ENCODE data around the gene SEC61A1.

The SEC61A1 gene

GRCh38 chr3:128054367-128054766, 2.1 kb downstream of the SEC61A1 start:
- no peak for DNase-seq
- intact Hi-C loops (cut with DNase I): loop anchor here (10.0 kb wide), 1 partner anchor 460 kb away; the partner anchor contains the start of genes MCM2 and TPRA1

DNA sequence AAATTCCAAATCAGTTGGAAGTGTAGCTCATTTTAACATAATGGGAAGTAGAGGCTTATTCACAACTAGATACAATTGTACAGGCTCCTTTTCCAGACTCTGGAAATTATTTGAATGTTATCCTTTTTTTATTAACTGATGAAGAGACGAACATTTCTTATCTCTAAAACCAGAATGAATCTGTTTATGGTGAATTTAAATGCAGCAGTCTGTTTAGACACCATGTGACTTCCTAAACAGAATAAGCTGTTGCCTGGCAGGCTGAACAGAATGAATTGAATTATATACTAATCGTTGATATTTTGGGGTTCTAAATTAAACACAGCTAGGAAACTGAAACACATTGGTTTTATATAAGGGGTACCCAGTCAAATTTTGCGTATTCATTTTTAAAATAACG, 4.0 kb downstream of the SEC61A1 start:
- no peak for DNase-seq
- intact Hi-C loops (cut with DNase I): loop anchor here (10.0 kb wide), 1 partner anchor 461 kb away; the partner anchor contains the start of genes MCM2 and TPRA1

GRCh38 chr3:128060473-128061381, 8.5 kb downstream of the SEC61A1 start:
- no peak for DNase-seq
- intact Hi-C loops (cut with DNase I): no loop called here

DNA sequence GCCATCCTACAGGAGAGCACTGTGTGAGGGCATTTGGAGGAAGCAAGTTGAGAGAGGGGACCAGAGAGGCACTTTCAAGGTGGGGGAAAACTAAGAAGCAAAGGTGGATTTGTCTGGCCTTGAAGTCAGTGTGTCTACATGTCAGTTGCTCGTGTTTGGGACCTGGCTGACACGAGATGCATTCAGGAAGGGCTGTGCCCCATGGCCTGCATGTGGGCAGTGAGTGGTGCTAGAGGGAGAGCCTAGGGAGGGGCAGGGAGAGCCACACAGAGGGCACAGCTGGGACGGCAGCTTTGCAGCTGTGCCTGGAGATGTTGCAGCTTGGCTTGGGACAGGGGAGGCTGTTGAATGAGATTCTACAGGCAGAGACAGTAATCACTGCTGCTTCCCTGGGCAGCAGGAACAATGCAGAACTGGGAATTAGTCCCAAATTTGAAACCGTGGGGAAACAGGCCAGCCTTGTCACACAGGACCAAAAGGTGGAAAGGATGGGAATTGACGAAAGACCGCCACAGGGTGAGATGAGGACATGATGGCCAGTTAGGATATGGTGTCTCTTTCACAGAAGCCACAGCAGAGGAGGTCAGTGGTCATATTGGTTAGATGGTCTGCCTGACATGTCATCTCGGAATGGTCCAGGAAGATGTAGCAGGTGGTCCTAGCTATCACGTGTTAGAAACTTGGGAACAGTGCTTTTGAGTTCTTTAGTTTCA, 10.0 kb downstream of the SEC61A1 start:
- DNase-seq: no peak
- intact Hi-C loops (cut with DNase I): no loop called here

- intact Hi-C loops (cut with DNase I): no loop called here
- DNase-seq: no peak
Measured at GRCh38 chr3:128063865-128064264, 11.6 kb downstream of the SEC61A1 start.

GRCh38 chr3:128064962-128065361, 12.7 kb downstream of the SEC61A1 start:
- DNase-seq: no peak
- intact Hi-C loops (cut with DNase I): no loop called here

DNA sequence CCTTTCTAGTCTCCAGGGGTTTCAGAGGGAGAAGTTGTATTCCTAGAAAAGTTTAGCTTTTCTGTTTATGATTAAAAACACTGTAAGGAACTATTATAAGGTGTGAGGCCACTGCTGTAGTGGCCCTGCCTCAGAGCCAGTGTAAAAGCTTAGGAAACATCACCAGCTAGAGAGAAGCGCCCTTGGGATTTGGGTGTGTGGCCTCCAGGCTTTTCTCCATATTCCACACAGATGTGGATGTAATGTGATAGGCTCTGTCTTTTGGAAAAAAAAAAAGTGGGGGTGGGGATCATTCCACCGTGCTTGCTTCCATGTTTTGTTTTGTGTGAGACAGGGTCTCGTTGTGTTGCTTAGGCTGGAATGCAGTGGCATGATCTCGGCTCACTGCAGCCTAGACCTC, 13.9 kb downstream of the SEC61A1 start:
- intact Hi-C loops (cut with DNase I): no loop called here
- DNase-seq: no peak

- DNase-seq: no peak
Measured at GRCh38 chr3:128066676-128067075, 14.4 kb downstream of the SEC61A1 start.

DNA sequence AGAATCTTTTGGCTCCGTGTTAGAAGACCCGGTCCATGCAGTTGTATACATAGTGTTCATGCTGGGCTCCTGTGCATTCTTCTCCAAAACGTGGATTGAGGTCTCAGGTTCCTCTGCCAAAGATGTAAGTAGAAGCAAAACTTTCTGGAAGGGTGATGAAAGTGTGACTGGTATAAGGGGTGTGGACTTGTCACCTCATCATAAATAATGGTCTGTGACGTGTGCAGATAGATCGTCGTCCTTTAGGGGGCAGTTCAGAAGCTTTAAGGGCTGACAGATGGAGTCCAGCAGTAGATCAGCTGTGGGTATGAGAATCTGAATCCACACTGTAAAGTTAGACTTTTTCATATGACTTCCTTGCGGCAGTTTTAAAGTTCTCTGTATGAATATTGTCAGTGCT, 15.3 kb downstream of the SEC61A1 start:
- no peak for DNase-seq
- intact Hi-C loops (cut with DNase I): no loop called here

More at GRCh38 chr3:128066676-128067075, 14.4 kb downstream of the SEC61A1 start:
- intact Hi-C loops (cut with DNase I): no loop called here

GRCh38 chr3:128068156-128068620, 16.0 kb downstream of the SEC61A1 start:
- no peak for DNase-seq
- intact Hi-C loops (cut with DNase I): no loop called here

GRCh38 chr3:128069271-128069670, 17.0 kb downstream of the SEC61A1 start:
- intact Hi-C loops (cut with DNase I): no loop called here
- DNase-seq: peak in 1 of 10 donors; percentile 82

DNA sequence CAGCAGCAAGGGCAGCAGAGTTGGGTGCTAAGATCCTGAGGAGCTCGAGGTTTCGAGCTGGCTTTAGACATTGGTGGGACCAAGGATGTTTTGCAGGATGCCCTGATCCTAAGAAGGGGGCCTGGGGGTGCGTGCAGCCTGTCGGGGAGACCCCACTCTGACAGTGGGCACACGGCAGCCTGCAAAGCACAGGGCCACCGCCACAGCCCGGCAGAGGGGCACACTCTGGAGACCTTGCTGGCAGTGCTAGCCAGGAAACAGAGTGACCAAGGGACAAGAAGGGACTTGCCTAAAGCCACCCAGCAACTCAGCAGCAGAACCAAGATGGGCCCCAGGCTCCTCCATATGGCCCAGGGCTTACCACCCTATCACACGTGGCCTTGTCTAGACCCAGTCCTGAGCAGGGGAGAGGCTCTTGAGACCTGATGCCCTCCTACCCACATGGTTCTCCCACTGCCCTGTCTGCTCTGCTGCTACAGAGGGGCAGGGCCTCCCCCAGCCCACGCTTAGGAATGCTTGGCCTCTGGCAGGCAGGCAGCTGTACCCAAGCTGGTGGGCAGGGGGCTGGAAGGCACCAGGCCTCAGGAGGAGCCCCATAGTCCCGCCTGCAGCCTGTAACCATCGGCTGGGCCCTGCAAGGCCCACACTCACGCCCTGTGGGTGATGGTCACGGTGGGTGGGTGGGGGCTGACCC, 18.8 kb downstream of the SEC61A1 start:
- no peak for DNase-seq

GRCh38 chr3:128071771-128072453, 19.7 kb downstream of the SEC61A1 start:
- intact Hi-C loops (cut with DNase I): loop anchor here (10.0 kb wide), 1 partner anchor 83 kb away; the partner anchor contains the start of gene EEFSEC
- no peak for DNase-seq

More for the DNA sequence above, 18.8 kb downstream of the SEC61A1 start:
- intact Hi-C loops (cut with DNase I): loop anchor here (10.0 kb wide), 1 partner anchor 84 kb away; the partner anchor contains the start of gene EEFSEC

- no peak for DNase-seq
- intact Hi-C loops (cut with DNase I): loop anchor here (10.0 kb wide), 1 partner anchor 82 kb away; the partner anchor contains the start of gene EEFSEC
Measured at GRCh38 chr3:128072454-128073184, 20.4 kb downstream of the SEC61A1 start.

- no peak for DNase-seq
- intact Hi-C loops (cut with DNase I): loop anchor here (10.0 kb wide), 1 partner anchor 82 kb away; the partner anchor contains the start of gene EEFSEC
Measured at GRCh38 chr3:128073185-128073725, 21.0 kb downstream of the SEC61A1 start.

DNA sequence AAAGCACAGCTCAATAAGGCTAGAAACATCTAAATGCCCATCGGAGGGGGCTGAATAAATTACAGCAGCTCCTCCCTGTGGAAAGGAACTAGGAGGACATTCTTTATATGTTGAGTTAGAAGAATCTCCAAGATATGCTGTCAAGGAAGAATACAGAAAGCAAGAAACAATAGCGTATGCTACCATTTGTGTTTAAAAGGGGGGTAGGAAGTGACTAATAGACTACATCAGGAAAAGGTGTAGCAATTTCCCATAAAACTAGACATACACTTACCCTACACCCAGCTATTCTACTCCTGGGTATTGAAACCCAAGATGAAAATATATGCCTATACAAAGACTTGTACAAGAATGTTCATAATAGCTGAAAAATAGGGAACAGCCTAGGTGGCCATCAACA, 21.6 kb downstream of the SEC61A1 start:
- intact Hi-C loops (cut with DNase I): loop anchor here (10.0 kb wide), 1 partner anchor 81 kb away; the partner anchor contains the start of gene EEFSEC
- DNase-seq: no peak

GRCh38 chr3:128074851-128075521, 22.7 kb downstream of the SEC61A1 start:
- DNase-seq: no peak
- intact Hi-C loops (cut with DNase I): loop anchor here (5.0 to 10.0 kb wide), 3 partner anchors 57 to 422 kb away; partner anchors contain the start of gene EEFSEC

Measured in posterior cingulate gyrus (tissue), 11 donors.